Heart left ventricle (tissue), 16 donors: ENCODE results near the gene MYO6. TPM values are rescaled to one million over a fixed set of nuclear protein-coding genes. Genes with fewer than 3 reads are reported as not detected.

Source experiments
- ATAC-seq, 4 donors: fragments of 200-7000 bp; cut with Tn5 transposase; one replicate each; pipeline ENCODE4 v1.9.1; 2020 to 2022; ENCODE audit warnings: moderate library complexity in 4 of 4, mild to moderate bottlenecking in 3 of 4, moderate number of reproducible peaks in 1 of 4
- DNase-seq, 5 donors: peaks; one replicate each; pipeline ENCODE4 v3.0.0-alpha.2; 2020
- H3K27ac ChIP-seq, 12 donors: fragments of 200-600 bp; sonication (generic) in 4 of 12; one replicate each; pipeline versions ENCODE4 v1.5.0 to v1.8.0; 2016 to 2022; ENCODE audit warnings: mild to moderate bottlenecking in 2 of 12
- H3K27me3 ChIP-seq, 9 donors: fragments of 200-600 bp; sonication (generic) in 2 of 9; one replicate each; pipeline versions ENCODE4 v1.5.1 to v1.8.0; 2016 to 2022; ENCODE audit warnings: mild to moderate bottlenecking in 3 of 9
- H3K36me3 ChIP-seq, 9 donors: fragments of 200-600 bp; sonication (generic) in 2 of 9; one replicate each; pipeline versions ENCODE4 v1.5.0 to v1.8.0; 2018 to 2022; ENCODE audit warnings: mild to moderate bottlenecking in 2 of 9
- H3K4me1 ChIP-seq, 12 donors: fragments of 200-600 bp; sonication (generic) in 4 of 12; one replicate each; pipeline versions ENCODE4 v1.5.0 to v1.8.0; 2016 to 2022; ENCODE audit warnings: mild to moderate bottlenecking in 3 of 12
- H3K4me3 ChIP-seq, 12 donors: fragments of 200-600 bp; sonication (generic) in 4 of 12; one replicate each; pipeline versions ENCODE4 v1.5.0 to v1.8.0; 2017 to 2022; ENCODE audit warnings: mild to moderate bottlenecking in 9 of 12, moderate library complexity in 4 of 12
- H3K9me3 ChIP-seq, 12 donors: fragments of 200-600 bp; sonication (generic) in 4 of 12; one replicate each; pipeline versions ENCODE4 v1.5.0 to v1.8.0; 2016 to 2022; ENCODE audit warnings: mild to moderate bottlenecking in 1 of 12
- POLR2A ChIP-seq, 2 donors: fragments of 450-650 bp; IDR thresholded peaks; one replicate each; pipeline ENCODE4 v1.6.1; 2017; ENCODE audit warnings: antibody characterized with exemption in 2 of 2, mild to moderate bottlenecking in 2 of 2, moderate library complexity in 2 of 2
- WGBS, 4 donors: extraction: QIAGEN DNeasy Blood & Tissue Kit in 2 of 4; methylation state at CpG; one replicate each; pipeline versions ENCODE4 v1.1.5 to v1.1.7; 2013 to 2018; 5-methylcytosine and 5-hydroxymethylcytosine counted together
- intact Hi-C, 10 donors: fragments of 100-400 bp; cut with DNase I; formaldehyde crosslinking; loops; one replicate each; pipeline versions ENCODE4 v1.11.1 to v1.14.2; 2022
- polyA plus RNA-seq, 2 donors: library from polyadenylated mRNA; stranded (reverse); fragments of 200-250 nt; gene quantifications; one replicate each; pipeline ENCODE4 v1.2.3, GENCODE V29; 2013
- total RNA-seq, 9 donors: library from RNA; depleted of rRNA in 2 of 9; stranded (reverse); fragments of >200 nt in 2 of 9; fragmentation: NEBNext Ultra II Directional in 3 of 9; extraction: Animal tissue kit (Norgen Biotek cat#: 25700) in 3 of 9; gene quantifications; one replicate each; pipeline versions ENCODE4 v1.1.0 to v1.2.4, GENCODE V29; 2016 to 2023
- TF ChIP-seq, protein P1 (sequence below), 12 donors: fragments of 200-600 bp; sonication (generic) in 4 of 12; IDR thresholded peaks; one replicate each; pipeline versions ENCODE4 v1.5.0 to v1.8.0; 2018 to 2022; ENCODE audit warnings: antibody characterized with exemption in 12 of 12, mild to moderate bottlenecking in 5 of 12
- donor health status: ischemic (EF 13 %, LVEDD 7.1; RV severe dilation, severe dysfunction).
- donor health status: healthy with polysubstance abuse.
- donor health status: DM: no; HTN: yes; CAD: no.
- donor health status: DM: no; HTN: no; CAD: no.
- donor health status: ischemic (EF 25% LVEDD 6.9; RV normal size, moderate dysfunction).
- donor health status: ischemic (EF 25% LVEDD 5.7; RV mildly dilated, moderate dysfunction).
- donor health status: healthy.
- donor health status: DM: yes; HTN: yes; CAD: no.
- donor health status: ischemic (EF 35%, LVEDD 5.7; RV mildly dilated, moderate dysfunction).
- donor health status: nonischemic (EF 11% LVEDD 7.7; RV severe dilation, severe dysfunction).
- donor health status: DM: yes; HTN: yes; CAD: no.
- donor health status: PGD.
- donor health status: ischemic (EF 29% LVEDD 5.4; RV normal size, mild dysfunction).
- donor health status: nonischemic (EF 23%, LVEDD 6.1; RV moderate dilation, normal function).

Gene MYO6
- total and polyA plus RNA-seq, 11 donors, result 3.1 to 9.5 (median 5.8) TPM

- H3K36me3 ChIP-seq, result no peaks in the 10 kb centered on the region
- no peak for DNase-seq
- 59 to 71% (median 62%) methylated on average over 3 of the region's 3 CpGs for WGBS, 4 donors
- peaks cover 0 to 14% (median 0%) of the 10 kb centered on the region in 12 donors for H3K4me1 ChIP-seq
- intact Hi-C loops, result no loop called here
- H3K4me3 ChIP-seq, result no peak overlapping the region
- H3K9me3 ChIP-seq, result no peaks in the 10 kb centered on the region
- peak in 1 of 4 donors; percentile 47 for ATAC-seq
- no peak overlapping the region for H3K27ac ChIP-seq
- H3K27me3 ChIP-seq, result no peaks in the 10 kb centered on the region
- TF ChIP-seq, protein P1, sequence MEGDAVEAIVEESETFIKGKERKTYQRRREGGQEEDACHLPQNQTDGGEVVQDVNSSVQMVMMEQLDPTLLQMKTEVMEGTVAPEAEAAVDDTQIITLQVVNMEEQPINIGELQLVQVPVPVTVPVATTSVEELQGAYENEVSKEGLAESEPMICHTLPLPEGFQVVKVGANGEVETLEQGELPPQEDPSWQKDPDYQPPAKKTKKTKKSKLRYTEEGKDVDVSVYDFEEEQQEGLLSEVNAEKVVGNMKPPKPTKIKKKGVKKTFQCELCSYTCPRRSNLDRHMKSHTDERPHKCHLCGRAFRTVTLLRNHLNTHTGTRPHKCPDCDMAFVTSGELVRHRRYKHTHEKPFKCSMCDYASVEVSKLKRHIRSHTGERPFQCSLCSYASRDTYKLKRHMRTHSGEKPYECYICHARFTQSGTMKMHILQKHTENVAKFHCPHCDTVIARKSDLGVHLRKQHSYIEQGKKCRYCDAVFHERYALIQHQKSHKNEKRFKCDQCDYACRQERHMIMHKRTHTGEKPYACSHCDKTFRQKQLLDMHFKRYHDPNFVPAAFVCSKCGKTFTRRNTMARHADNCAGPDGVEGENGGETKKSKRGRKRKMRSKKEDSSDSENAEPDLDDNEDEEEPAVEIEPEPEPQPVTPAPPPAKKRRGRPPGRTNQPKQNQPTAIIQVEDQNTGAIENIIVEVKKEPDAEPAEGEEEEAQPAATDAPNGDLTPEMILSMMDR (IDR thresholded peaks at IDR 0.05), result no peak
- no peak for TF ChIP-seq POLR2A (IDR thresholded peaks at IDR 0.05)
Measured at GRCh38 chr6:75791881-75792280, 42.8 kb downstream of the MYO6 start.

DNA sequence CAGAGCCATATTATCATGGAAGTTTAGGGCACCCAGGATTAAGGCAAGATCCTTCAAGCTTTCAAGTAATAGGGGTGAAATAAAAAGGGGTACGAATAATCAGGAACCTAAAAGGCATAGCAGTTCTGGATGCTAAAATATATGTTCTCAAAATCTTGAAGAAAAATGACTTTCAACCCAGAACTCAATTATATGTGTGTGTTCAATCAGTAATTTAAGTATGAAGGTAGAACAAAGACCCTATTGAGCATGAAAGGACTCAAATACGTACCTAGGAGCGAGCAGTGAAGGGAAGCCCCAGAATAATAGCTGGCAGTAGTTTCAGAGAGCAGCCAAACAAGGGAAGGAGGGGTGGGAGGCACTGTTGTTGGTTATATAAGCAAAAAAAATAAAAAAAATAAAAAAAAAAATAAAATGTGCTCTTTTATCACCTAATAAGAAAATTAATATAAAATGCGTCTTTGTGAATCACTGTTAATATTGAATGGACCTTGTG is 45.4 kb downstream of the MYO6 start:
- peaks cover 0 to 14% (median 0%) of the 10 kb centered on the region in 12 donors for H3K4me1 ChIP-seq
- H3K9me3 ChIP-seq, result no peaks in the 10 kb centered on the region
- no peak for TF ChIP-seq POLR2A (IDR thresholded peaks at IDR 0.05)
- TF ChIP-seq, protein P1 (IDR thresholded peaks at IDR 0.05), result no peak
- ATAC-seq, result no peak
- 73 to 89% (median 84%) methylated on average over 4 of the region's 4 CpGs for WGBS, 4 donors
- H3K36me3 ChIP-seq, result no peaks in the 10 kb centered on the region
- H3K27ac ChIP-seq, result no peak overlapping the region
- no peaks in the 10 kb centered on the region for H3K27me3 ChIP-seq
- H3K4me3 ChIP-seq, result no peak overlapping the region
- DNase-seq, result no peak
- intact Hi-C loops, result no loop called here

- 61 to 69% (median 64%) methylated on average over 6 of the region's 6 CpGs for WGBS, 4 donors
- no peak for ATAC-seq
- H3K36me3 ChIP-seq, result no peaks in the 10 kb centered on the region
- intact Hi-C loops, result no loop called here
- H3K4me1 ChIP-seq, result peaks cover 0 to 14% (median 0%) of the 10 kb centered on the region in 12 donors
- H3K4me3 ChIP-seq, result no peak overlapping the region
- TF ChIP-seq, protein P1 (IDR thresholded peaks at IDR 0.05), result no peak
- TF ChIP-seq POLR2A (IDR thresholded peaks at IDR 0.05), result no peak
- no peaks in the 10 kb centered on the region for H3K27me3 ChIP-seq
- DNase-seq, result no peak
- no peaks in the 10 kb centered on the region for H3K9me3 ChIP-seq
- no peak overlapping the region for H3K27ac ChIP-seq
Measured at GRCh38 chr6:75794954-75795739, 46.1 kb downstream of the MYO6 start.

DNA sequence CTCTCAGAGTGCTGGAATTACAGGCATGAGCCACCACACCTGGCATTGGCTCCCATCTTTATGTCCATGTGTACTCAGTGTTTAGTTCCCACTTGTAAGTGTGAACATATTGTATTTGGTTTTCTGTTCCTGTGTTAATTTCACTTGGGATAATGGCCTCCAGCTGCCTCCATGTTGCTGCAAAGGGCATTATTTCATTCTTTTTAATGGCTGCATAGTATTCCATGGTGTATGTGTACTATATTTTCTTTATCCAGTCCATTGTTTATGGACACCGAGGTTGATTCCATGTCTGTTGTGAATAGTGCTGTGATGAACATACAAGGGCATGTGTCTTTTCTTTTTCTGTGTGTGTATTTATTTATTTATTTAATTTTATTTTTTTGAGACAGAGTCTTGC is 47.7 kb downstream of the MYO6 start:
- Histone ChIP-seq H3K27ac (no peak overlapping the region), H3K36me3 (no peaks in the 10 kb centered on the region), H3K4me1 (peaks cover 0 to 10% (median 0%) of the 10 kb centered on the region in 12 donors), H3K4me3 (no peak overlapping the region), H3K27me3 (no peaks in the 10 kb centered on the region), H3K9me3 (no peaks in the 10 kb centered on the region)
- intact Hi-C loops, result no loop called here
- no peak for ATAC-seq
- WGBS, 4 donors, result 97 to 100% (median 98%) methylated on average over 1 of the region's 1 CpG
- DNase-seq, result no peak
- no peak for TF ChIP-seq POLR2A (IDR thresholded peaks at IDR 0.05)
- TF ChIP-seq, protein P1 (IDR thresholded peaks at IDR 0.05), result no peak
